Measurements from ENCODE around the gene NUBP2. TPM values are rescaled to one million over a fixed set of nuclear protein-coding genes. Genes with fewer than 3 reads are reported as not detected.

The NUBP2 gene
- total and polyA plus RNA-seq, 10 of the 15 experiments (the other 5 are each of a cell fraction or from before 2014, with no cell fraction given): 1.9 to 129 (median 51.7) TPM

DNA sequence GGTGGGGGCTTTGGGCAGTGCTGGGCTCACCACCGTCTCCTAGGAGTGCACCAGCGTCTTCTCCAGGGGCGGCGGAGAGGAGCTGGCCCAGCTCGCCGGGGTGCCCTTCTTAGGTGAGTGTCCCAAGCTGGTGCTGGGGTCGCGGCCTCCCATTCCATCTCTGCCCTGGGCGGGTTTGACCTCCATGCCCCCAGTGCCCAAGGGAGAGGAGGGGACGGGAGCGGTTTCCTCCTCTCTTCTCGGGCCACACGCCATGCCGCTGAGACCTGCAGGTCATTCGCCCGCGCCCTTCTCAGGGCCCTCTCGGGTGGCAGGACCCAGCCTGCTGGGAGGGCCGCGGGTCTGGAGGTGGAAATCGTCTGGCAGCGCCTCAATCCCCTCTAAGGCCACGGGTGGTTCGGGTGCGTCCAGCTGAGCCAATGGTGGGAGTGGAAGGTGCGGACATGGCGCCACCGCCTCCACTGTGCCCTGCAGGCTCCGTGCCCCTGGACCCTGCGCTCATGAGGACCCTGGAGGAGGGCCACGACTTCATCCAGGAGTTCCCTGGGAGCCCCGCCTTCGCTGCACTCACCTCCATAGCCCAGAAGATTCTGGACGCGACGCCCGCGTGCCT is 5.4 kb downstream of the NUBP2 start:
- no peaks in the 10 kb centered on the region for H4K20me1 ChIP-seq (ENCODE audit: control insufficient read depth, insufficient read depth)
- H3K4me2 ChIP-seq (ENCODE audit: control insufficient read depth, insufficient read depth): no peak overlapping the region
- RAD21 ChIA-PET (ENCODE audit: unreplicated experiment): no interaction called here
- SMC1A ChIA-PET (ENCODE audit: uncharacterized antibody, unreplicated experiment): no interaction called here
- no peak overlapping the region for H3K9ac ChIP-seq (ENCODE audit: control insufficient read depth, insufficient read depth, low read length)
- no peak overlapping the region for H3K27ac ChIP-seq (ENCODE audit: control insufficient read depth, insufficient read depth)
- ATAC-seq (no peak), FAIRE-seq (no peak), DNase-seq (ENCODE audit: low read depth, low spot score) (no peak)
- no peak for TF ChIP-seq TCF3 (IDR thresholded peaks at IDR 0.05; ENCODE audit: borderline replicate concordance, insufficient read depth, low read depth, low read length)
- TF ChIP-seq KDM1A (IDR thresholded peaks at IDR 0.05; ENCODE audit: borderline replicate concordance): no peak
- peaks cover 5 to 12% of the 10 kb centered on the region in 2 experiments; a peak in 3 of 4 replicates for H3K36me3 ChIP-seq (ENCODE audit: control insufficient read depth in 2 of 2, insufficient read depth in 2 of 2, low read length in 1 of 2)
- CTCF ChIA-PET: no interaction called here
- peaks cover 15% of the 10 kb centered on the region for H3K79me2 ChIP-seq (ENCODE audit: control insufficient read depth, insufficient read depth, low read length)
- no TSS peak for BruUV-seq (replicated peaks)
- no peak overlapping the region for H2AFZ ChIP-seq (ENCODE audit: control insufficient read depth, low read depth, low read length)
- POLR2A ChIA-PET: no interaction called here
- intact Hi-C loops (cut with micrococcal nuclease; ENCODE audit: unreplicated experiment) (no loop called here), in situ Hi-C loops (cut with MboI) (no loop called here)
- H3K27me3 ChIP-seq (replicated peaks in 1 of 2; ENCODE audit: control insufficient read depth in 2 of 2, insufficient read depth in 2 of 2, low read length in 1 of 2): no peaks in the 10 kb centered on the region
- no peak overlapping the region for H3K4me3 ChIP-seq
- 98% methylated on average over 35 of the region's 38 CpGs for WGBS (ENCODE audit: insufficient coverage, insufficient replicate concordance, low lambda C conversion rate, missing lambda C conversion rate)
- no peaks in the 10 kb centered on the region for H3K9me3 ChIP-seq (replicated peaks; ENCODE audit: control insufficient read depth, insufficient read depth, low read length)
- H3K4me1 ChIP-seq (ENCODE audit: control insufficient read depth, insufficient read depth, low read length): no peaks in the 10 kb centered on the region

DNA sequence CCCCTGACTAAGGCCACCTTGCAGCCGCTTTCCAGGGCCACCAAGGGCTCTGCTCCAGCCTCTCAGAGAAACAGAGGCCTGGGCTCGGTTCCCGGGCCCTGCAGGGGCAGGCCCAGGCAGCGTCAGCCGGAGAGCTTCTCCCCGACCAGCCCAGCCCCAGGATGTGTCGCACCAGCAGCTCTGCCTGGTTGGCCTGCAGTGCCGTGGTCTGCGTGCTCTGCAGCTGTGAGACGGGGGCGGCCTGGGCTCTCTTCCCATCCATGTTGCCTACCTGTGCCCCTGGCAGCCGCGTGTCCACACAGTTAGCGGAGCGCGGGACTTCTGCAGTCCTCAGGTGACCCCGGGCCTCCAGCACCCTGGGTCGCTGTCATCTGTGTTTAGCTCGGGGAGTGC is 5.9 kb downstream of the NUBP2 start:
- DNase-seq (ENCODE audit: low read depth, low spot score) (no peak), FAIRE-seq (no peak), ATAC-seq (no peak)
- Histone ChIP-seq H4K20me1 (ENCODE audit: control insufficient read depth, insufficient read depth) (no peaks in the 10 kb centered on the region), H3K36me3 (ENCODE audit: control insufficient read depth in 2 of 2, insufficient read depth in 2 of 2, low read length in 1 of 2) (peaks cover 5 to 12% of the 10 kb centered on the region in 2 experiments; a peak in 3 of 4 replicates), H3K79me2 (ENCODE audit: control insufficient read depth, insufficient read depth, low read length) (peaks cover 11% of the 10 kb centered on the region), H3K9me3 (replicated peaks; ENCODE audit: control insufficient read depth, insufficient read depth, low read length) (no peaks in the 10 kb centered on the region), H3K9ac (ENCODE audit: control insufficient read depth, insufficient read depth, low read length) (no peak overlapping the region), H3K4me1 (ENCODE audit: control insufficient read depth, insufficient read depth, low read length) (no peaks in the 10 kb centered on the region), H2AFZ (ENCODE audit: control insufficient read depth, low read depth, low read length) (no peak overlapping the region), H3K4me3 (no peak overlapping the region), H3K27ac (ENCODE audit: control insufficient read depth, insufficient read depth) (no peak overlapping the region), H3K4me2 (ENCODE audit: control insufficient read depth, insufficient read depth) (no peak overlapping the region), H3K27me3 (replicated peaks in 1 of 2; ENCODE audit: control insufficient read depth in 2 of 2, insufficient read depth in 2 of 2, low read length in 1 of 2) (no peaks in the 10 kb centered on the region)
- in situ Hi-C loops (cut with MboI) (no loop called here), intact Hi-C loops (cut with micrococcal nuclease; ENCODE audit: unreplicated experiment) (no loop called here)
- ChIA-PET RAD21 (ENCODE audit: unreplicated experiment) (no interaction called here), SMC1A (ENCODE audit: uncharacterized antibody, unreplicated experiment) (no interaction called here), POLR2A (no interaction called here), CTCF (no interaction called here)
- BruUV-seq (replicated peaks): no TSS peak
- 86% methylated on average over 19 of the region's 19 CpGs for WGBS (ENCODE audit: insufficient coverage, insufficient replicate concordance, low lambda C conversion rate, missing lambda C conversion rate)
- TF ChIP-seq ELK1 (IDR thresholded peaks at IDR 0.05; ENCODE audit: low read depth, low read length) (no peak), CEBPB (IDR thresholded peaks at IDR 0.05; ENCODE audit: borderline replicate concordance in 1 of 2, low read depth in 2 of 2, low read length in 2 of 2) (no peak), MYC (IDR thresholded peaks at IDR 0.05; ENCODE audit: insufficient read depth, insufficient read length, insufficient replicate concordance, low read length, severe bottlenecking) (no peak), ETV6 (conservative IDR thresholded peaks at IDR 0.05 in 1 of 2, IDR thresholded peaks at IDR 0.05 in 1 of 2; ENCODE audit: borderline replicate concordance in 1 of 2, low read depth in 1 of 2) (no peak), SREBF2 (IDR thresholded peaks at IDR 0.05; ENCODE audit: low read length) (no peak), IRF3 (IDR thresholded peaks at IDR 0.05) (no peak), ZNF384 (IDR thresholded peaks at IDR 0.05; ENCODE audit: borderline replicate concordance, low read depth, low read length) (no peak)
- TF ChIP-seq, protein P1, sequence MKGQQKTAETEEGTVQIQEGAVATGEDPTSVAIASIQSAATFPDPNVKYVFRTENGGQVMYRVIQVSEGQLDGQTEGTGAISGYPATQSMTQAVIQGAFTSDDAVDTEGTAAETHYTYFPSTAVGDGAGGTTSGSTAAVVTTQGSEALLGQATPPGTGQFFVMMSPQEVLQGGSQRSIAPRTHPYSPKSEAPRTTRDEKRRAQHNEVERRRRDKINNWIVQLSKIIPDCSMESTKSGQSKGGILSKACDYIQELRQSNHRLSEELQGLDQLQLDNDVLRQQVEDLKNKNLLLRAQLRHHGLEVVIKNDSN (IDR thresholded peaks at IDR 0.05; ENCODE audit: borderline replicate concordance, extremely low read length, insufficient read depth, low read depth, low read length): no peak
- TF ChIP-seq, protein P2, sequence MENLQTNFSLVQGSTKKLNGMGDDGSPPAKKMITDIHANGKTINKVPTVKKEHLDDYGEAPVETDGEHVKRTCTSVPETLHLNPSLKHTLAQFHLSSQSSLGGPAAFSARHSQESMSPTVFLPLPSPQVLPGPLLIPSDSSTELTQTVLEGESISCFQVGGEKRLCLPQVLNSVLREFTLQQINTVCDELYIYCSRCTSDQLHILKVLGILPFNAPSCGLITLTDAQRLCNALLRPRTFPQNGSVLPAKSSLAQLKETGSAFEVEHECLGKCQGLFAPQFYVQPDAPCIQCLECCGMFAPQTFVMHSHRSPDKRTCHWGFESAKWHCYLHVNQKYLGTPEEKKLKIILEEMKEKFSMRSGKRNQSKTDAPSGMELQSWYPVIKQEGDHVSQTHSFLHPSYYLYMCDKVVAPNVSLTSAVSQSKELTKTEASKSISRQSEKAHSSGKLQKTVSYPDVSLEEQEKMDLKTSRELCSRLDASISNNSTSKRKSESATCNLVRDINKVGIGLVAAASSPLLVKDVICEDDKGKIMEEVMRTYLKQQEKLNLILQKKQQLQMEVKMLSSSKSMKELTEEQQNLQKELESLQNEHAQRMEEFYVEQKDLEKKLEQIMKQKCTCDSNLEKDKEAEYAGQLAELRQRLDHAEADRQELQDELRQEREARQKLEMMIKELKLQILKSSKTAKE (IDR thresholded peaks at IDR 0.05; ENCODE audit: low read depth, poor library complexity, severe bottlenecking): no peak
